ENCODE data around the gene PSMB2.

DNA sequence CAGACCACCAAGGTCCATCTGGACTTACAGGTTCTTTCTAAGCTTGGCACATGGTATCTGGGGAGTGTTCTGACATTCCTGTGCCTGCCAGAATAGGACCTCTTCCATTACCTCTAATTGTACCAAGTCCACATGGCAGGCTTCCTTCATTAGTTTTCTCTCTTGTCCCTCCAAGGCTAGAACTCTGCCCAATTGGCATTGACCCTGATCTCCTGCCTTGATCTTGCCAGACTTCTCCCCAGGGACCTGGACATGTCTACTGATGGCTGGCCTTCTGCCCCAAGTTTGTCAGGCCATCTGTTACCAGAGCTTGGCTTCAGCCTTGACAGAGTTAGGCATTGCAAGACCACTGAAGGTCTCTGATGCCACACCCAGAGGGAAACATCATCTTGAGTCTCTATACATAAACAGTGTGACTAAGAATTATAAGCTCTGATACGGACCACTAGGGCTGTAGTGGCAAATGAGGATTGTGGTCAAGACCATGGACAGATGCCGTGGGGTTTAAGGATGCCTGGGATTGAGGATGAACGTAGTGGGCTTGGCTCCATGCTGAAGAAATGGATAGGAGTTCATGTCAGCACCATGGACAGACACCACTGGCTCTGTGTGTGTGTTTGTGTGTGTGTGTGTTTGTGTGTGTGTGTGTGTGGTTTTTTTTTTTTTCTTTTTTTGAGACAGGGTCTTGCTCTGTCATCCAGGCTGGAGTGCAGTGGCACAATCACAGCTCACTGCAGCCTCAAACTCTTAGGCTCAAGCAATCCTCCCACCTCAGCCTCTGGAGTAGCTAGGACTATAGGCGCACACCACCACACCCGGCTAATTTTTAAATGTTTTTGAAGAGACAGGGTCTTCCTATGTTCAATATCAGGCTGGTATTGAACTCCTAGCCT is 19.5 kb upstream of the PSMB2 start:
- TF ChIP-seq, protein P1, sequence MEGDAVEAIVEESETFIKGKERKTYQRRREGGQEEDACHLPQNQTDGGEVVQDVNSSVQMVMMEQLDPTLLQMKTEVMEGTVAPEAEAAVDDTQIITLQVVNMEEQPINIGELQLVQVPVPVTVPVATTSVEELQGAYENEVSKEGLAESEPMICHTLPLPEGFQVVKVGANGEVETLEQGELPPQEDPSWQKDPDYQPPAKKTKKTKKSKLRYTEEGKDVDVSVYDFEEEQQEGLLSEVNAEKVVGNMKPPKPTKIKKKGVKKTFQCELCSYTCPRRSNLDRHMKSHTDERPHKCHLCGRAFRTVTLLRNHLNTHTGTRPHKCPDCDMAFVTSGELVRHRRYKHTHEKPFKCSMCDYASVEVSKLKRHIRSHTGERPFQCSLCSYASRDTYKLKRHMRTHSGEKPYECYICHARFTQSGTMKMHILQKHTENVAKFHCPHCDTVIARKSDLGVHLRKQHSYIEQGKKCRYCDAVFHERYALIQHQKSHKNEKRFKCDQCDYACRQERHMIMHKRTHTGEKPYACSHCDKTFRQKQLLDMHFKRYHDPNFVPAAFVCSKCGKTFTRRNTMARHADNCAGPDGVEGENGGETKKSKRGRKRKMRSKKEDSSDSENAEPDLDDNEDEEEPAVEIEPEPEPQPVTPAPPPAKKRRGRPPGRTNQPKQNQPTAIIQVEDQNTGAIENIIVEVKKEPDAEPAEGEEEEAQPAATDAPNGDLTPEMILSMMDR (IDR thresholded peaks at IDR 0.05; ENCODE audit: insufficient read depth, low read depth, low read length): no peak
- TF ChIP-seq EZH2 (IDR thresholded peaks at IDR 0.05; ENCODE audit: insufficient read depth, low read length): no peak

Measured in astrocyte (in vitro differentiated cells and primary cell).